A549 (cell line): ENCODE results near the gene PHKB. TPM values are rescaled to one million over a fixed set of nuclear protein-coding genes. Genes with fewer than 3 reads are reported as not detected.

Experiments used
- ATAC-seq, 2 experiments: fragments of 200-7000 bp in 1 of 2; fragments of >200 bp in 1 of 2; cut with Nextera tagmentation in 1 of 2; cut with Tn5 transposase in 1 of 2; 3 replicates each; pipeline versions ENCODE4 v1.8.0 to v1.9.1; 2018 to 2020; ENCODE audit warnings: mild to moderate bottlenecking in 1 of 2, moderate library complexity in 1 of 2
- CTCF ChIA-PET: fragments of 300-600 bp; sonication (Branson Sonifier 250); formaldehyde crosslinking; extraction: SDS; loops from one replicate; lab custom pipeline; 2021; ENCODE audit warnings: antibody characterized with exemption, inconsistent platforms; lab: Yijun Ruan, JAX
- POLR2A ChIA-PET: fragments of 350-600 bp; formaldehyde crosslinking; extraction: SDS; loops from one replicate; lab custom pipeline; 2021; ENCODE audit warnings: antibody characterized with exemption, inconsistent platforms; lab: Yijun Ruan, JAX
- DNase-seq, 2 experiments: peaks; one replicate each; pipeline versions ENCODE4 v3.0.0 to v3.0.0-alpha.2; 2011 to 2016; ENCODE audit warnings: low read depth in 1 of 2, low spot score in 1 of 2
- FAIRE-seq: peaks from 2 replicates; lab custom pipeline; 2011; peaks lifted over from hg19 to GRCh38; lab: Jason Lieb, UNC
- H3K27ac ChIP-seq, 2 experiments: fragments of >200 bp; sonication (Bioruptor Twin); formaldehyde crosslinking; 3 replicates each; pipeline ENCODE4 v1.5.1; 2016 to 2017
- H3K4me1 ChIP-seq: fragments of >200 bp; sonication (Bioruptor Twin); formaldehyde crosslinking; 3 replicates; pipeline ENCODE4 v1.6.1; 2016
- H3K4me2 ChIP-seq: fragments of >200 bp; sonication (Bioruptor Twin); formaldehyde crosslinking; 3 replicates; pipeline ENCODE4 v1.6.1; 2016
- H3K4me3 ChIP-seq: fragments of >200 bp; sonication (Bioruptor Twin); formaldehyde crosslinking; 3 replicates; pipeline ENCODE4 v1.5.1; 2016
- H3K9me3 ChIP-seq: fragments of >200 bp; sonication (Bioruptor Twin); formaldehyde crosslinking; 3 replicates; pipeline ENCODE4 v1.6.1; 2016
- BHLHE40 ChIP-seq: IDR thresholded peaks from 2 replicates; pipeline ENCODE4 v1.6.1; 2012; ENCODE audit warnings: low read depth, low read length, inconsistent platforms
- CBX8 ChIP-seq: fragments of 200-600 bp; sonication (generic); IDR thresholded peaks from 2 replicates; pipeline ENCODE4 v1.6.1; 2016
- E2F6 ChIP-seq: IDR thresholded peaks from 2 replicates; pipeline ENCODE4 v1.6.1; 2012; ENCODE audit warnings: low read depth, borderline replicate concordance
- FOXS1 ChIP-seq: fragments of 250-450 bp; sonication (Bioruptor Pico); IDR thresholded peaks from 2 replicates; pipeline ENCODE4 v1.5.0; 2020; ENCODE audit warnings: mild to moderate bottlenecking, moderate library complexity
- HDAC2 ChIP-seq: fragments of 200-600 bp; sonication (generic); IDR thresholded peaks from 2 replicates; pipeline ENCODE4 v1.6.1; 2016
- HEYL ChIP-seq: fragments of 250-450 bp; sonication (Bioruptor Pico); IDR thresholded peaks from 2 replicates; pipeline ENCODE4 v1.8.0; 2021; ENCODE audit warnings: mild to moderate bottlenecking, moderate library complexity
- HOXB13 ChIP-seq: fragments of 250-450 bp; sonication (Bioruptor Pico); IDR thresholded peaks from 2 replicates; pipeline ENCODE4 v1.5.0; 2020; ENCODE audit warnings: low read depth, mild to moderate bottlenecking, moderate library complexity
- JUN ChIP-seq, 2 experiments: fragments of >200 bp; sonication (Bioruptor Twin); formaldehyde crosslinking; IDR thresholded peaks; 2 replicates in 1 of 2; 3 replicates in 1 of 2; pipeline ENCODE4 v1.6.1; 2016 to 2017
- MYC ChIP-seq: IDR thresholded peaks from 2 replicates; pipeline ENCODE4 v1.6.1; 2012; ENCODE audit warnings: mild to moderate bottlenecking, inconsistent platforms, low read length, improper control_type of control experiment, borderline replicate concordance
- NFE2L2 ChIP-seq: fragments of 150-350 bp; conservative IDR thresholded peaks from 2 replicates; pipeline ENCODE4 v1.6.1; 2014; ENCODE audit warnings: low read length
- RARB ChIP-seq: fragments of 250-450 bp; sonication (Bioruptor Pico); IDR thresholded peaks from 2 replicates; pipeline ENCODE4 v1.8.0; 2021; ENCODE audit warnings: mild to moderate bottlenecking, moderate library complexity
- RFX5 ChIP-seq: fragments of 450-650 bp; IDR thresholded peaks from 2 replicates; pipeline ENCODE4 v1.7.1; 2014; ENCODE audit warnings: antibody characterized with exemption, mild to moderate bottlenecking, moderate library complexity
- RNF2 ChIP-seq: fragments of 200-600 bp; sonication (generic); IDR thresholded peaks from 2 replicates; pipeline ENCODE4 v1.6.1; 2016; ENCODE audit warnings: low read depth, mild to moderate bottlenecking, antibody characterized with exemption, moderate library complexity, borderline replicate concordance
- ZFP36 ChIP-seq: fragments of 450-650 bp; IDR thresholded peaks from 2 replicates; pipeline ENCODE4 v1.6.1; 2014; ENCODE audit warnings: borderline replicate concordance; ENCODE audit not compliant: partially characterized antibody
- ZNF302 ChIP-seq: fragments of 250-450 bp; sonication (Bioruptor Pico); IDR thresholded peaks from 2 replicates; pipeline ENCODE4 v1.9.0; 2021; ENCODE audit warnings: inconsistent platforms, mild to moderate bottlenecking, moderate library complexity
- WGBS: methylation state at CpG from one replicate; pipeline ENCODE4 v1.1.6; 2017; ENCODE audit errors: missing lambda C conversion rate; 5-methylcytosine and 5-hydroxymethylcytosine counted together
- polyA plus RNA-seq, 4 experiments: library from polyadenylated mRNA; depleted of rRNA in 3 of 4; stranded (reverse); fragments of >200 nt; fragmentation: RNase III in 1 of 4; extraction: RNeasy Plus Mini Kit Qiagen cat#74134 plus additional on column Dnase treatment in 1 of 4; gene quantifications; 2 replicates in 3 of 4; 3 replicates in 1 of 4; pipeline ENCODE4 v1.2.3, GENCODE V29; 2011 to 2017
- TF ChIP-seq, protein P1 (sequence below): fragments of >200 bp; sonication (Bioruptor Twin); formaldehyde crosslinking; IDR thresholded peaks from 3 replicates; pipeline ENCODE4 v1.6.1; 2016
- TF ChIP-seq, protein P2 (sequence below): fragments of >200 bp; sonication (Bioruptor Twin); formaldehyde crosslinking; IDR thresholded peaks from 2 replicates; pipeline ENCODE4 v1.6.1; 2016
- TF ChIP-seq, protein P3 (sequence below): fragments of 200-600 bp; sonication (generic); IDR thresholded peaks from 2 replicates; pipeline ENCODE4 v1.6.1; 2016; ENCODE audit warnings: antibody characterized with exemption, mild to moderate bottlenecking, moderate library complexity
- TF ChIP-seq, protein P4 (sequence below): fragments of 250-450 bp; sonication (Bioruptor Pico); IDR thresholded peaks from 2 replicates; pipeline ENCODE4 v1.5.0; 2021; ENCODE audit warnings: mild to moderate bottlenecking, moderate library complexity, borderline replicate concordance

The PHKB gene
- polyA plus RNA-seq, 2 of the 4 experiments (the other 2 are of a cell fraction), result 33.2 to 96.8 TPM

- ChIA-PET POLR2A (no interaction called here), CTCF (no interaction called here)
- Histone ChIP-seq H3K4me2 (no peak overlapping the region), H3K4me1 (peaks cover 4% of the 10 kb centered on the region; the same call in 2 of the 3 replicates), H3K4me3 (no peak overlapping the region), H3K9me3 (peaks cover 6% of the 10 kb centered on the region; the same call in 1 of the 3 replicates), H3K27ac (no peak overlapping the region)
- WGBS, result 88% methylated on average over 1 of the region's 1 CpG
- ATAC-seq, result no peak
- DNase-seq, result no peak
- FAIRE-seq, result no peak
- TF ChIP-seq RARB (CRISPR knock-in tag), result no peak
- no peak for TF ChIP-seq HOXB13
- TF ChIP-seq FOXS1, result no peak
- TF ChIP-seq, protein P1, sequence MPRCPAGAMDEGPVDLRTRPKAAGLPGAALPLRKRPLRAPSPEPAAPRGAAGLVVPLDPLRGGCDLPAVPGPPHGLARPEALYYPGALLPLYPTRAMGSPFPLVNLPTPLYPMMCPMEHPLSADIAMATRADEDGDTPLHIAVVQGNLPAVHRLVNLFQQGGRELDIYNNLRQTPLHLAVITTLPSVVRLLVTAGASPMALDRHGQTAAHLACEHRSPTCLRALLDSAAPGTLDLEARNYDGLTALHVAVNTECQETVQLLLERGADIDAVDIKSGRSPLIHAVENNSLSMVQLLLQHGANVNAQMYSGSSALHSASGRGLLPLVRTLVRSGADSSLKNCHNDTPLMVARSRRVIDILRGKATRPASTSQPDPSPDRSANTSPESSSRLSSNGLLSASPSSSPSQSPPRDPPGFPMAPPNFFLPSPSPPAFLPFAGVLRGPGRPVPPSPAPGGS, result no peak
- TF ChIP-seq ZFP36, result no peak
- no peak for TF ChIP-seq ZNF302 (CRISPR knock-in tag)
- TF ChIP-seq, protein P2, sequence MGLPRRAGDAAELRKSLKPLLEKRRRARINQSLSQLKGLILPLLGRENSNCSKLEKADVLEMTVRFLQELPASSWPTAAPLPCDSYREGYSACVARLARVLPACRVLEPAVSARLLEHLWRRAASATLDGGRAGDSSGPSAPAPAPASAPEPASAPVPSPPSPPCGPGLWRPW, result no peak
- TF ChIP-seq RFX5, result no peak
- no peak for TF ChIP-seq HDAC2
- no peak for TF ChIP-seq MYC
- TF ChIP-seq E2F6, result no peak
- no peak for TF ChIP-seq CBX8
- no peak for TF ChIP-seq NFE2L2
- TF ChIP-seq HEYL (CRISPR knock-in tag), result no peak
- TF ChIP-seq RNF2, result no peak
- TF ChIP-seq BHLHE40, result no peak
- TF ChIP-seq JUN (IDR thresholded peaks at IDR 0.05), result no peak
- TF ChIP-seq, protein P3, sequence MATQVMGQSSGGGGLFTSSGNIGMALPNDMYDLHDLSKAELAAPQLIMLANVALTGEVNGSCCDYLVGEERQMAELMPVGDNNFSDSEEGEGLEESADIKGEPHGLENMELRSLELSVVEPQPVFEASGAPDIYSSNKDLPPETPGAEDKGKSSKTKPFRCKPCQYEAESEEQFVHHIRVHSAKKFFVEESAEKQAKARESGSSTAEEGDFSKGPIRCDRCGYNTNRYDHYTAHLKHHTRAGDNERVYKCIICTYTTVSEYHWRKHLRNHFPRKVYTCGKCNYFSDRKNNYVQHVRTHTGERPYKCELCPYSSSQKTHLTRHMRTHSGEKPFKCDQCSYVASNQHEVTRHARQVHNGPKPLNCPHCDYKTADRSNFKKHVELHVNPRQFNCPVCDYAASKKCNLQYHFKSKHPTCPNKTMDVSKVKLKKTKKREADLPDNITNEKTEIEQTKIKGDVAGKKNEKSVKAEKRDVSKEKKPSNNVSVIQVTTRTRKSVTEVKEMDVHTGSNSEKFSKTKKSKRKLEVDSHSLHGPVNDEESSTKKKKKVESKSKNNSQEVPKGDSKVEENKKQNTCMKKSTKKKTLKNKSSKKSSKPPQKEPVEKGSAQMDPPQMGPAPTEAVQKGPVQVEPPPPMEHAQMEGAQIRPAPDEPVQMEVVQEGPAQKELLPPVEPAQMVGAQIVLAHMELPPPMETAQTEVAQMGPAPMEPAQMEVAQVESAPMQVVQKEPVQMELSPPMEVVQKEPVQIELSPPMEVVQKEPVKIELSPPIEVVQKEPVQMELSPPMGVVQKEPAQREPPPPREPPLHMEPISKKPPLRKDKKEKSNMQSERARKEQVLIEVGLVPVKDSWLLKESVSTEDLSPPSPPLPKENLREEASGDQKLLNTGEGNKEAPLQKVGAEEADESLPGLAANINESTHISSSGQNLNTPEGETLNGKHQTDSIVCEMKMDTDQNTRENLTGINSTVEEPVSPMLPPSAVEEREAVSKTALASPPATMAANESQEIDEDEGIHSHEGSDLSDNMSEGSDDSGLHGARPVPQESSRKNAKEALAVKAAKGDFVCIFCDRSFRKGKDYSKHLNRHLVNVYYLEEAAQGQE, result no peak
- TF ChIP-seq, protein P4, sequence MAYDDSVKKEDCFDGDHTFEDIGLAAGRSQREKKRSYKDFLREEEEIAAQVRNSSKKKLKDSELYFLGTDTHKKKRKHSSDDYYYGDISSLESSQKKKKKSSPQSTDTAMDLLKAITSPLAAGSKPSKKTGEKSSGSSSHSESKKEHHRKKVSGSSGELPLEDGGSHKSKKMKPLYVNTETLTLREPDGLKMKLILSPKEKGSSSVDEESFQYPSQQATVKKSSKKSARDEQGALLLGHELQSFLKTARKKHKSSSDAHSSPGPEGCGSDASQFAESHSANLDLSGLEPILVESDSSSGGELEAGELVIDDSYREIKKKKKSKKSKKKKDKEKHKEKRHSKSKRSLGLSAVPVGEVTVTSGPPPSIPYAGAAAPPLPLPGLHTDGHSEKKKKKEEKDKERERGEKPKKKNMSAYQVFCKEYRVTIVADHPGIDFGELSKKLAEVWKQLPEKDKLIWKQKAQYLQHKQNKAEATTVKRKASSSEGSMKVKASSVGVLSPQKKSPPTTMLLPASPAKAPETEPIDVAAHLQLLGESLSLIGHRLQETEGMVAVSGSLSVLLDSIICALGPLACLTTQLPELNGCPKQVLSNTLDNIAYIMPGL (CRISPR knock-in tag), result no peak
Observed at GRCh38 chr16:47492036-47492427, 30.9 kb downstream of the PHKB start.
